OCI-LY3 (cell line): ENCODE data around the gene KCNG4.

ENCODE experiments used
- H2AFZ ChIP-seq: fragments of 200-600, 300-600 bp; shearing (Covaris generic); 2 replicates; pipeline ENCODE4 v1.6.0; 2014; ENCODE audit warnings: antibody characterized with exemption, low read depth, low read length
- H3K27ac ChIP-seq: fragments of 200-600, 300-600 bp; sonication (generic); 2 replicates; pipeline ENCODE4 v1.5.1; 2014; ENCODE audit warnings: mild to moderate bottlenecking, low read length, moderate library complexity, mixed read lengths
- H3K27me3 ChIP-seq: fragments of 200-600, 300-600 bp; sonication (generic); 2 replicates; pipeline ENCODE4 v1.6.1; 2014; ENCODE audit warnings: low read depth, low read length, mixed read lengths
- H3K36me3 ChIP-seq: fragments of 200-600, 300-600 bp; sonication (generic); replicated peaks from 2 replicates; pipeline ENCODE3; 2014; ENCODE audit warnings: low read depth, low read length, mixed read lengths
- H3K4me1 ChIP-seq: fragments of 300-600, 200-600 bp; sonication (generic); 2 replicates; pipeline ENCODE4 v1.6.1; 2014; ENCODE audit warnings: low read length, mixed read lengths
- H3K4me2 ChIP-seq: fragments of 200-600, 300-600 bp; sonication (generic); 2 replicates; pipeline ENCODE4 v1.6.1; 2014; ENCODE audit warnings: low read length, mixed read lengths
- H3K4me3 ChIP-seq: fragments of 300-600, 200-600 bp; sonication (generic); 2 replicates; pipeline ENCODE4 v1.5.1; 2014; ENCODE audit warnings: antibody characterized with exemption, mild to moderate bottlenecking, low read length, moderate library complexity
- H3K79me2 ChIP-seq: fragments of 300-600, 200-600 bp; shearing (Covaris generic); 2 replicates; pipeline ENCODE4 v1.6.1; 2014; ENCODE audit warnings: mild to moderate bottlenecking, low read length, mixed read lengths
- H3K9ac ChIP-seq: fragments of 300-600, 200-600 bp; shearing (Covaris generic); 2 replicates; pipeline ENCODE4 v1.6.0; 2014; ENCODE audit warnings: mild to moderate bottlenecking, low read length, moderate library complexity
- H3K9me3 ChIP-seq: fragments of 200-600, 300-600 bp; shearing (Covaris generic); 2 replicates; pipeline ENCODE4 v1.6.1; 2014; ENCODE audit warnings: low read length, mixed read lengths; ENCODE audit not compliant: insufficient read depth
- H4K20me1 ChIP-seq: fragments of 200-600, 300-600 bp; sonication (generic); 2 replicates; pipeline ENCODE4 v1.6.1; 2016; ENCODE audit warnings: low read length, mixed read lengths; ENCODE audit not compliant: insufficient read depth
- CTCF ChIP-seq: fragments of 200-600, 300-600 bp; sonication (generic); IDR thresholded peaks from 2 replicates; pipeline ENCODE4 v1.5.1; 2014; ENCODE audit warnings: antibody characterized with exemption, low read length, low read depth
- EZH2phosphoT487 ChIP-seq: fragments of 200-600 bp; shearing (Covaris generic); IDR thresholded peaks from 2 replicates; pipeline ENCODE4 v1.6.1; 2018; ENCODE audit warnings: antibody characterized with exemption, mixed run types, low read depth

The KCNG4 gene

GRCh38 chr16:84226026-84226425, 13.8 kb downstream of the KCNG4 start:
- Histone ChIP-seq H3K4me1 (no peaks in the 10 kb centered on the region), H3K4me3 (no peak overlapping the region), H4K20me1 (no peaks in the 10 kb centered on the region), H3K36me3 (no peaks in the 10 kb centered on the region), H3K9ac (no peak overlapping the region), H3K27me3 (peaks cover 11% of the 10 kb centered on the region), H3K27ac (no peak overlapping the region), H2AFZ (no peak overlapping the region), H3K79me2 (no peaks in the 10 kb centered on the region), H3K4me2 (no peak overlapping the region), H3K9me3 (no peaks in the 10 kb centered on the region)
- TF ChIP-seq EZH2phosphoT487 = no peak
- no peak for TF ChIP-seq CTCF

- no peak for TF ChIP-seq EZH2phosphoT487
- TF ChIP-seq CTCF = no peak
- H2AFZ ChIP-seq = no peak overlapping the region
- H3K9me3 ChIP-seq = no peaks in the 10 kb centered on the region
- H3K79me2 ChIP-seq = no peaks in the 10 kb centered on the region
- H3K9ac ChIP-seq = no peak overlapping the region
- H3K27ac ChIP-seq = no peak overlapping the region
- no peaks in the 10 kb centered on the region for H3K36me3 ChIP-seq
- H3K27me3 ChIP-seq = peaks cover 13% of the 10 kb centered on the region
- H3K4me2 ChIP-seq = no peak overlapping the region
- no peaks in the 10 kb centered on the region for H4K20me1 ChIP-seq
- H3K4me3 ChIP-seq = no peak overlapping the region
- H3K4me1 ChIP-seq = no peaks in the 10 kb centered on the region
Measured at GRCh38 chr16:84225571-84225970, 14.2 kb downstream of the KCNG4 start.

GRCh38 chr16:84225126-84225525, 14.7 kb downstream of the KCNG4 start:
- Histone ChIP-seq H3K4me3 (no peak overlapping the region), H3K27me3 (peaks cover 13% of the 10 kb centered on the region), H3K9ac (no peak overlapping the region), H3K79me2 (no peaks in the 10 kb centered on the region), H3K27ac (no peak overlapping the region), H3K9me3 (no peaks in the 10 kb centered on the region), H2AFZ (no peak overlapping the region), H3K4me1 (no peaks in the 10 kb centered on the region), H3K4me2 (no peak overlapping the region), H3K36me3 (no peaks in the 10 kb centered on the region), H4K20me1 (no peaks in the 10 kb centered on the region)
- no peak for TF ChIP-seq CTCF
- no peak for TF ChIP-seq EZH2phosphoT487

- Histone ChIP-seq H3K4me3 (no peak overlapping the region), H3K9me3 (no peaks in the 10 kb centered on the region), H3K4me1 (no peaks in the 10 kb centered on the region), H4K20me1 (no peaks in the 10 kb centered on the region), H3K9ac (no peak overlapping the region), H3K36me3 (no peaks in the 10 kb centered on the region), H3K27me3 (peaks cover 13% of the 10 kb centered on the region), H2AFZ (no peak overlapping the region), H3K4me2 (no peak overlapping the region), H3K27ac (no peak overlapping the region), H3K79me2 (no peaks in the 10 kb centered on the region)
- no peak for TF ChIP-seq CTCF
- no peak for TF ChIP-seq EZH2phosphoT487
Measured at GRCh38 chr16:84224554-84224953, 15.3 kb downstream of the KCNG4 start.
